Prostate gland (tissue), 2 donors: ENCODE measurements around the gene URI1. TPM values are rescaled to one million over a fixed set of nuclear protein-coding genes. Genes with fewer than 3 reads are reported as not detected.

Source experiments
- DNase-seq: peaks from one replicate; pipeline ENCODE4 v3.0.0-alpha.2; 2019; ENCODE audit warnings: low spot score
- H3K27ac ChIP-seq, 2 donors: fragments of 200-600 bp; sonication (generic); 2 replicates each; pipeline ENCODE4 v1.5.1; 2017 to 2019
- H3K27me3 ChIP-seq: fragments of 200-600 bp; sonication (generic); replicated peaks from 2 replicates; pipeline ENCODE4 v1.5.1; 2019; ENCODE audit not compliant: insufficient read depth
- H3K36me3 ChIP-seq, 2 donors: fragments of 200-600 bp; sonication (generic); 1 replicate in 1 of 2; 2 replicates in 1 of 2; pipeline versions ENCODE4 v1.5.1 to v1.8.1; 2017 to 2019
- H3K4me1 ChIP-seq: fragments of 200-600 bp; sonication (generic); replicated peaks from 2 replicates; pipeline ENCODE4 v1.5.1; 2019
- H3K4me3 ChIP-seq, 2 donors: fragments of 200-600 bp; sonication (generic); 2 replicates each; pipeline ENCODE4 v1.5.1; 2017 to 2019
- H3K9me3 ChIP-seq: fragments of 200-600 bp; sonication (generic); 2 replicates; pipeline ENCODE4 v1.5.1; 2017
- POLR2A ChIP-seq: fragments of 450-650 bp; IDR thresholded peaks from one replicate; pipeline ENCODE4 v1.6.1; 2016; ENCODE audit warnings: antibody characterized with exemption, mild to moderate bottlenecking
- POLR2AphosphoS5 ChIP-seq: sonication (generic); formaldehyde crosslinking; IDR thresholded peaks from one replicate; pipeline ENCODE4 v1.6.1; 2017; ENCODE audit warnings: antibody characterized with exemption
- WGBS: methylation state at CpG from one replicate; pipeline ENCODE4 v1.1.5; 2018; 5-methylcytosine and 5-hydroxymethylcytosine counted together
- intact Hi-C: fragments of 100-400 bp; cut with DNase I; formaldehyde crosslinking; loops from one replicate; pipeline ENCODE4 v1.14.2; 2022
- total RNA-seq, 2 donors: library from RNA; depleted of rRNA; stranded (reverse); fragments of >200 nt; gene quantifications; one replicate each; pipeline ENCODE4 v1.1.0, GENCODE V29; 2016
- TF ChIP-seq, protein P1 (sequence below), 4 experiments: fragments of 200-600 bp in 2 of 4; fragments of 450-650 bp in 2 of 4; sonication (generic) in 2 of 4; IDR thresholded peaks; 1 replicate in 3 of 4; 2 replicates in 1 of 4; pipeline ENCODE4 v1.5.1; 2016 to 2019; ENCODE audit warnings: antibody characterized with exemption in 4 of 4, mild to moderate bottlenecking in 2 of 4, moderate library complexity in 2 of 4

The URI1 gene
- total RNA-seq, 2 donors from 2014 or later: 48.2 to 71.0 TPM

- no peak for DNase-seq
- Histone ChIP-seq H3K36me3 (no peaks in the 10 kb centered on the region), H3K27ac (no peak overlapping the region), H3K27me3 (no peaks in the 10 kb centered on the region), H3K4me3 (no peak overlapping the region), H3K9me3 (no peaks in the 10 kb centered on the region), H3K4me1 (no peaks in the 10 kb centered on the region)
- TF ChIP-seq, protein P1, sequence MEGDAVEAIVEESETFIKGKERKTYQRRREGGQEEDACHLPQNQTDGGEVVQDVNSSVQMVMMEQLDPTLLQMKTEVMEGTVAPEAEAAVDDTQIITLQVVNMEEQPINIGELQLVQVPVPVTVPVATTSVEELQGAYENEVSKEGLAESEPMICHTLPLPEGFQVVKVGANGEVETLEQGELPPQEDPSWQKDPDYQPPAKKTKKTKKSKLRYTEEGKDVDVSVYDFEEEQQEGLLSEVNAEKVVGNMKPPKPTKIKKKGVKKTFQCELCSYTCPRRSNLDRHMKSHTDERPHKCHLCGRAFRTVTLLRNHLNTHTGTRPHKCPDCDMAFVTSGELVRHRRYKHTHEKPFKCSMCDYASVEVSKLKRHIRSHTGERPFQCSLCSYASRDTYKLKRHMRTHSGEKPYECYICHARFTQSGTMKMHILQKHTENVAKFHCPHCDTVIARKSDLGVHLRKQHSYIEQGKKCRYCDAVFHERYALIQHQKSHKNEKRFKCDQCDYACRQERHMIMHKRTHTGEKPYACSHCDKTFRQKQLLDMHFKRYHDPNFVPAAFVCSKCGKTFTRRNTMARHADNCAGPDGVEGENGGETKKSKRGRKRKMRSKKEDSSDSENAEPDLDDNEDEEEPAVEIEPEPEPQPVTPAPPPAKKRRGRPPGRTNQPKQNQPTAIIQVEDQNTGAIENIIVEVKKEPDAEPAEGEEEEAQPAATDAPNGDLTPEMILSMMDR (IDR thresholded peaks at IDR 0.05): no peak
- no peak for TF ChIP-seq POLR2AphosphoS5
- no peak for TF ChIP-seq POLR2A
- 98% methylated on average over 6 of the region's 6 CpGs for WGBS
- intact Hi-C loops: no loop called here
Observed at GRCh38 chr19:29992233-29992867, 50.3 kb downstream of the URI1 start.

- intact Hi-C loops: no loop called here
- H3K9me3 ChIP-seq: no peaks in the 10 kb centered on the region
- H3K27me3 ChIP-seq: no peaks in the 10 kb centered on the region
- H3K36me3 ChIP-seq: no peaks in the 10 kb centered on the region
- no peaks in the 10 kb centered on the region for H3K4me1 ChIP-seq
- TF ChIP-seq POLR2A: no peak
- no peak for TF ChIP-seq POLR2AphosphoS5
- TF ChIP-seq, protein P1 (IDR thresholded peaks at IDR 0.05): no peak
- no peak for DNase-seq
- H3K27ac ChIP-seq: no peak overlapping the region
- H3K4me3 ChIP-seq: no peak overlapping the region
- WGBS: 93% methylated on average over 3 of the region's 3 CpGs
Observed at GRCh38 chr19:29999490-29999889, 57.5 kb downstream of the URI1 start.

GRCh38 chr19:30000862-30001261 lies 58.8 kb downstream of the URI1 start:
- H3K27me3 ChIP-seq: no peaks in the 10 kb centered on the region
- WGBS: 92% methylated on average over 1 of the region's 1 CpG
- no peak overlapping the region for H3K27ac ChIP-seq
- no peaks in the 10 kb centered on the region for H3K36me3 ChIP-seq
- no peaks in the 10 kb centered on the region for H3K4me1 ChIP-seq
- no peaks in the 10 kb centered on the region for H3K9me3 ChIP-seq
- TF ChIP-seq, protein P1 (IDR thresholded peaks at IDR 0.05): no peak
- TF ChIP-seq POLR2A (no peak), POLR2AphosphoS5 (no peak)
- DNase-seq: no peak
- intact Hi-C loops: no loop called here
- no peak overlapping the region for H3K4me3 ChIP-seq

GRCh38 chr19:30001301-30001700 lies 59.3 kb downstream of the URI1 start:
- Histone ChIP-seq H3K4me3 (no peak overlapping the region), H3K9me3 (no peaks in the 10 kb centered on the region), H3K4me1 (no peaks in the 10 kb centered on the region), H3K36me3 (no peaks in the 10 kb centered on the region), H3K27me3 (no peaks in the 10 kb centered on the region), H3K27ac (no peak overlapping the region)
- no peak for DNase-seq
- TF ChIP-seq, protein P1 (IDR thresholded peaks at IDR 0.05): no peak
- TF ChIP-seq POLR2A (no peak), POLR2AphosphoS5 (no peak)
- intact Hi-C loops: no loop called here
- 96% methylated on average over 3 of the region's 3 CpGs for WGBS

DNA sequence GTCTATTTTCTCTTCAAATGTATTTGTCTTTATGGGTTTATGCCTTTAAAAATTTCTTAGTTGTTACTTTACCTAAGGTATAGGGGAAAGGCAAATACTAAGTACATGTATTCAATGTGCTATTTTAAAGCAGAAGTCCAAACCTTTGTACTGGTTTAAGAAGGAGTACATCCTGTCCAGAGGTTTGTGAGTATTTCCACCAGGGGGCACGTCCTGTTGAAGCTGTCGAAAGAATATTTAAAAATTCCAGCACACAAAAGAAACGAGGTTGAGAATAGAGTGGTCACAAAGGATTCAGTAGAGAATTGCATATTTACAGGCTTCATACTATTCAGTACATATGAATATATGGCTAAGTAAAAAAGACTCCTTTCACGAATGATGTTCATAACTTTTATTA lies 59.8 kb downstream of the URI1 start:
- Histone ChIP-seq H3K27me3 (no peaks in the 10 kb centered on the region), H3K36me3 (no peaks in the 10 kb centered on the region), H3K27ac (no peak overlapping the region), H3K4me1 (no peaks in the 10 kb centered on the region), H3K4me3 (no peak overlapping the region), H3K9me3 (no peaks in the 10 kb centered on the region)
- WGBS: 37% methylated on average over 4 of the region's 4 CpGs
- no peak for TF ChIP-seq POLR2AphosphoS5
- no peak for DNase-seq
- intact Hi-C loops: no loop called here
